ENCODE data around the gene AFF1. TPM values are rescaled to one million over a fixed set of nuclear protein-coding genes. Genes with fewer than 3 reads are reported as not detected.

The AFF1 gene
- total and polyA plus RNA-seq, 7 donors: 7.2 to 100 (median 61.7) TPM

GRCh38 chr4:86959588-86960500 lies 25.0 kb downstream of the AFF1 start:
- no peaks in the 10 kb centered on the region for H3K9me3 ChIP-seq
- DNase-seq: no peak
- WGBS, 2 donors: 74 to 75% methylated on average over 11 of the region's 11 CpGs
- H3K4me3 ChIP-seq: no peak overlapping the region
- H3K27me3 ChIP-seq: no peaks in the 10 kb centered on the region
- H3K27ac ChIP-seq: peak overlapping the region; percentile 60 to 75 (median 62)
- TF ChIP-seq CTCF (IDR thresholded peaks at IDR 0.05): no peak
- TF ChIP-seq EP300 (IDR thresholded peaks at IDR 0.05): no peak
- no peak for TF ChIP-seq POLR2AphosphoS5 (IDR thresholded peaks at IDR 0.05)
- TF ChIP-seq POLR2A (IDR thresholded peaks at IDR 0.05): no peak
- H3K36me3 ChIP-seq: no peaks in the 10 kb centered on the region
- intact Hi-C loops (cut with DNase I): no loop called here
- H3K4me1 ChIP-seq: peaks cover 0 to 50% (median 32%) of the 10 kb centered on the region in 4 donors

- WGBS, 2 donors: 14 to 42% methylated on average over 2 of the region's 2 CpGs
- intact Hi-C loops (cut with DNase I): no loop called here
- Histone ChIP-seq H3K4me3 (no peak overlapping the region), H3K9me3 (no peaks in the 10 kb centered on the region), H3K36me3 (no peaks in the 10 kb centered on the region), H3K27me3 (no peaks in the 10 kb centered on the region), H3K27ac (peak overlapping the region; percentile 60 to 75 (median 62)), H3K4me1 (peaks cover 0 to 54% (median 32%) of the 10 kb centered on the region in 4 donors)
- no peak for DNase-seq
- TF ChIP-seq EP300 (IDR thresholded peaks at IDR 0.05) (no peak), POLR2A (IDR thresholded peaks at IDR 0.05) (no peak), CTCF (IDR thresholded peaks at IDR 0.05) (no peak), POLR2AphosphoS5 (IDR thresholded peaks at IDR 0.05) (no peak)
These were observed 25.7 kb downstream of the AFF1 start for GRCh38 chr4:86960557-86960961.

- H3K27ac ChIP-seq: peak overlapping the region; percentile 60 to 75 (median 62)
- H3K4me3 ChIP-seq: no peak overlapping the region
- no peaks in the 10 kb centered on the region for H3K36me3 ChIP-seq
- intact Hi-C loops (cut with DNase I): no loop called here
- no peaks in the 10 kb centered on the region for H3K27me3 ChIP-seq
- TF ChIP-seq POLR2A (IDR thresholded peaks at IDR 0.05): no peak
- no peak for TF ChIP-seq EP300 (IDR thresholded peaks at IDR 0.05)
- no peak for TF ChIP-seq CTCF (IDR thresholded peaks at IDR 0.05)
- no peak for TF ChIP-seq POLR2AphosphoS5 (IDR thresholded peaks at IDR 0.05)
- H3K9me3 ChIP-seq: no peaks in the 10 kb centered on the region
- 73 to 85% methylated on average over 4 of the region's 4 CpGs for WGBS, 2 donors
- no peak for DNase-seq
- peaks cover 0 to 54% (median 32%) of the 10 kb centered on the region in 4 donors for H3K4me1 ChIP-seq
These were observed 26.3 kb downstream of the AFF1 start for GRCh38 chr4:86961116-86961515.

GRCh38 chr4:86961605-86962295 lies 26.9 kb downstream of the AFF1 start:
- DNase-seq: no peak
- TF ChIP-seq EP300 (IDR thresholded peaks at IDR 0.05) (no peak), POLR2AphosphoS5 (IDR thresholded peaks at IDR 0.05) (peak in 1 of 4 donors; percentile 36)
- intact Hi-C loops (cut with DNase I): no loop called here
- 20 to 28% methylated on average over 9 of the region's 9 CpGs for WGBS, 2 donors
- Histone ChIP-seq H3K27ac (peak overlapping the region; percentile 60 to 75 (median 62)), H3K36me3 (no peaks in the 10 kb centered on the region), H3K4me1 (peaks cover 0 to 53% (median 33%) of the 10 kb centered on the region in 4 donors), H3K4me3 (no peak overlapping the region), H3K27me3 (no peaks in the 10 kb centered on the region), H3K9me3 (no peaks in the 10 kb centered on the region)

GRCh38 chr4:86963697-86964096 lies 28.9 kb downstream of the AFF1 start:
- no peaks in the 10 kb centered on the region for H3K27me3 ChIP-seq
- H3K9me3 ChIP-seq: no peaks in the 10 kb centered on the region
- TF ChIP-seq POLR2A (IDR thresholded peaks at IDR 0.05) (no peak), POLR2AphosphoS5 (IDR thresholded peaks at IDR 0.05) (no peak), CTCF (IDR thresholded peaks at IDR 0.05) (no peak), EP300 (IDR thresholded peaks at IDR 0.05) (no peak)
- no peak overlapping the region for H3K4me3 ChIP-seq
- peaks cover 0 to 43% (median 37%) of the 10 kb centered on the region in 4 donors for H3K4me1 ChIP-seq
- intact Hi-C loops (cut with DNase I): no loop called here
- 88 to 93% methylated on average over 2 of the region's 2 CpGs for WGBS, 2 donors
- no peak for DNase-seq
- H3K36me3 ChIP-seq: no peaks in the 10 kb centered on the region
- no peak overlapping the region for H3K27ac ChIP-seq
